Measurements from ENCODE around the gene ADH1B.
"Not testable (repeated sequence)": the region's sequence is repeated elsewhere in the genome, so short reads cannot be mapped to it uniquely, and the experiment has no call there.

Gene ADH1B

GRCh38 chr4:99352602-99353537, 31.7 kb upstream of the ADH1B start, which contains the start of gene ADH1C:
Gene ADH1C, minus strand, starts transcription at chr4:99352746. Its CDS starts 71 bp downstream, at chr4:99352675.
- H3K27ac ChIP-seq (ENCODE audit: low read length), result no peak within 1 kb of the TSS
- WGBS (ENCODE audit: insufficient coverage, insufficient read length), result 100% methylated on average over 2 of the region's 10 CpGs
- H3K27me3 ChIP-seq (ENCODE audit: control insufficient read depth, insufficient read depth, low read length), result no peaks in the 10 kb centered on the region
- no peaks in the 10 kb centered on the region for H3K9me3 ChIP-seq (ENCODE audit: control insufficient read depth, insufficient read depth, low read length)
- DNase-seq (ENCODE audit: low read depth, low spot score), result no peak
- no peak within 1 kb of the TSS for H3K4me3 ChIP-seq (ENCODE audit: low read length)
- H3K4me1 ChIP-seq (ENCODE audit: control insufficient read depth, insufficient read depth, low read length), result no peaks in the 10 kb centered on the region
- no peaks in the 10 kb centered on the region for H3K36me3 ChIP-seq (ENCODE audit: control insufficient read depth, insufficient read depth, low read length)

GRCh38 chr4:99351487-99351886, 30.3 kb upstream of the ADH1B start:
- Histone ChIP-seq H3K27ac (ENCODE audit: low read length) (no peak overlapping the region), H3K4me3 (ENCODE audit: low read length) (no peak overlapping the region), H3K4me1 (ENCODE audit: control insufficient read depth, insufficient read depth, low read length) (no peaks in the 10 kb centered on the region), H3K36me3 (ENCODE audit: control insufficient read depth, insufficient read depth, low read length) (no peaks in the 10 kb centered on the region), H3K9me3 (ENCODE audit: control insufficient read depth, insufficient read depth, low read length) (no peaks in the 10 kb centered on the region), H3K27me3 (ENCODE audit: control insufficient read depth, insufficient read depth, low read length) (no peaks in the 10 kb centered on the region)
- no peak for DNase-seq (ENCODE audit: low read depth, low spot score)
- WGBS (ENCODE audit: insufficient coverage, insufficient read length), result no CpG with 5 or more reads among the region's 2 CpGs

- H3K27ac ChIP-seq (ENCODE audit: low read length), result no peak overlapping the region
- no peak overlapping the region for H3K4me3 ChIP-seq (ENCODE audit: low read length)
- no peaks in the 10 kb centered on the region for H3K27me3 ChIP-seq (ENCODE audit: control insufficient read depth, insufficient read depth, low read length)
- H3K9me3 ChIP-seq (ENCODE audit: control insufficient read depth, insufficient read depth, low read length), result no peaks in the 10 kb centered on the region
- no peaks in the 10 kb centered on the region for H3K36me3 ChIP-seq (ENCODE audit: control insufficient read depth, insufficient read depth, low read length)
- H3K4me1 ChIP-seq (ENCODE audit: control insufficient read depth, insufficient read depth, low read length), result no peaks in the 10 kb centered on the region
- DNase-seq (ENCODE audit: low read depth, low spot score), result no peak
Measured at GRCh38 chr4:99349338-99349737, 28.1 kb upstream of the ADH1B start.

- H3K4me3 ChIP-seq (ENCODE audit: low read length), result not testable (repeated sequence)
Measured at GRCh38 chr4:99342624-99343023, 21.4 kb upstream of the ADH1B start.

GRCh38 chr4:99341426-99341825, 20.2 kb upstream of the ADH1B start:
- WGBS (ENCODE audit: insufficient coverage, insufficient read length), result no CpG with 5 or more reads among the region's 1 CpG
- no peak overlapping the region for H3K27ac ChIP-seq (ENCODE audit: low read length)
- H3K4me1 ChIP-seq (ENCODE audit: control insufficient read depth, insufficient read depth, low read length), result no peaks in the 10 kb centered on the region
- no peak for DNase-seq (ENCODE audit: low read depth, low spot score)
- no peaks in the 10 kb centered on the region for H3K36me3 ChIP-seq (ENCODE audit: control insufficient read depth, insufficient read depth, low read length)
- no peak overlapping the region for H3K4me3 ChIP-seq (ENCODE audit: low read length)
- H3K9me3 ChIP-seq (ENCODE audit: control insufficient read depth, insufficient read depth, low read length), result no peaks in the 10 kb centered on the region
- no peaks in the 10 kb centered on the region for H3K27me3 ChIP-seq (ENCODE audit: control insufficient read depth, insufficient read depth, low read length)

More at GRCh38 chr4:99342624-99343023, 21.4 kb upstream of the ADH1B start:
- not testable (repeated sequence) for H3K27me3 ChIP-seq (ENCODE audit: control insufficient read depth, insufficient read depth, low read length); H3K36me3 ChIP-seq (ENCODE audit: control insufficient read depth, insufficient read depth, low read length); H3K4me1 ChIP-seq (ENCODE audit: control insufficient read depth, insufficient read depth, low read length); H3K27ac ChIP-seq (ENCODE audit: low read length); DNase-seq (ENCODE audit: low read depth, low spot score); H3K9me3 ChIP-seq (ENCODE audit: control insufficient read depth, insufficient read depth, low read length)
- WGBS (ENCODE audit: insufficient coverage, insufficient read length), result 100% methylated on average over 1 of the region's 7 CpGs

- Histone ChIP-seq H3K27me3 (ENCODE audit: control insufficient read depth, insufficient read depth, low read length) (no peaks in the 10 kb centered on the region), H3K4me1 (ENCODE audit: control insufficient read depth, insufficient read depth, low read length) (no peaks in the 10 kb centered on the region), H3K36me3 (ENCODE audit: control insufficient read depth, insufficient read depth, low read length) (no peaks in the 10 kb centered on the region), H3K4me3 (ENCODE audit: low read length) (no peak overlapping the region), H3K27ac (ENCODE audit: low read length) (no peak overlapping the region), H3K9me3 (ENCODE audit: control insufficient read depth, insufficient read depth, low read length) (no peaks in the 10 kb centered on the region)
- no peak for DNase-seq (ENCODE audit: low read depth, low spot score)
- no CpG with 5 or more reads among the region's 3 CpGs for WGBS (ENCODE audit: insufficient coverage, insufficient read length)
Measured at GRCh38 chr4:99339172-99339571, 18.0 kb upstream of the ADH1B start.

GRCh38 chr4:99336553-99336952, 15.4 kb upstream of the ADH1B start:
- no peak overlapping the region for H3K4me3 ChIP-seq (ENCODE audit: low read length)
- H3K4me1 ChIP-seq (ENCODE audit: control insufficient read depth, insufficient read depth, low read length), result no peaks in the 10 kb centered on the region
- no peaks in the 10 kb centered on the region for H3K36me3 ChIP-seq (ENCODE audit: control insufficient read depth, insufficient read depth, low read length)
- no peak overlapping the region for H3K27ac ChIP-seq (ENCODE audit: low read length)
- WGBS (ENCODE audit: insufficient coverage, insufficient read length), result no CpG with 5 or more reads among the region's 4 CpGs
- DNase-seq (ENCODE audit: low read depth, low spot score), result no peak
- H3K9me3 ChIP-seq (ENCODE audit: control insufficient read depth, insufficient read depth, low read length), result no peaks in the 10 kb centered on the region
- H3K27me3 ChIP-seq (ENCODE audit: control insufficient read depth, insufficient read depth, low read length), result no peaks in the 10 kb centered on the region

GRCh38 chr4:99334880-99335279, 13.7 kb upstream of the ADH1B start:
- no CpG with 5 or more reads among the region's 1 CpG for WGBS (ENCODE audit: insufficient coverage, insufficient read length)
- H3K4me1 ChIP-seq (ENCODE audit: control insufficient read depth, insufficient read depth, low read length), result no peaks in the 10 kb centered on the region
- H3K4me3 ChIP-seq (ENCODE audit: low read length), result no peak overlapping the region
- H3K9me3 ChIP-seq (ENCODE audit: control insufficient read depth, insufficient read depth, low read length), result no peaks in the 10 kb centered on the region
- no peaks in the 10 kb centered on the region for H3K27me3 ChIP-seq (ENCODE audit: control insufficient read depth, insufficient read depth, low read length)
- H3K36me3 ChIP-seq (ENCODE audit: control insufficient read depth, insufficient read depth, low read length), result no peaks in the 10 kb centered on the region
- no peak overlapping the region for H3K27ac ChIP-seq (ENCODE audit: low read length)
- DNase-seq (ENCODE audit: low read depth, low spot score), result no peak

GRCh38 chr4:99330648-99331047, 9.4 kb upstream of the ADH1B start:
- H3K9me3 ChIP-seq (ENCODE audit: control insufficient read depth, insufficient read depth, low read length), result no peaks in the 10 kb centered on the region
- no peak for DNase-seq (ENCODE audit: low read depth, low spot score)
- H3K36me3 ChIP-seq (ENCODE audit: control insufficient read depth, insufficient read depth, low read length), result no peaks in the 10 kb centered on the region
- H3K4me3 ChIP-seq (ENCODE audit: low read length), result no peak overlapping the region
- H3K4me1 ChIP-seq (ENCODE audit: control insufficient read depth, insufficient read depth, low read length), result no peaks in the 10 kb centered on the region
- no peaks in the 10 kb centered on the region for H3K27me3 ChIP-seq (ENCODE audit: control insufficient read depth, insufficient read depth, low read length)
- WGBS (ENCODE audit: insufficient coverage, insufficient read length), result no CpG with 5 or more reads among the region's 3 CpGs
- H3K27ac ChIP-seq (ENCODE audit: low read length), result no peak overlapping the region

GRCh38 chr4:99329876-99330275, 8.7 kb upstream of the ADH1B start:
- no peak overlapping the region for H3K27ac ChIP-seq (ENCODE audit: low read length)
- no peak overlapping the region for H3K4me3 ChIP-seq (ENCODE audit: low read length)
- H3K4me1 ChIP-seq (ENCODE audit: control insufficient read depth, insufficient read depth, low read length), result no peaks in the 10 kb centered on the region
- no CpG with 5 or more reads among the region's 2 CpGs for WGBS (ENCODE audit: insufficient coverage, insufficient read length)
- no peaks in the 10 kb centered on the region for H3K36me3 ChIP-seq (ENCODE audit: control insufficient read depth, insufficient read depth, low read length)
- no peak for DNase-seq (ENCODE audit: low read depth, low spot score)
- H3K27me3 ChIP-seq (ENCODE audit: control insufficient read depth, insufficient read depth, low read length), result no peaks in the 10 kb centered on the region
- no peaks in the 10 kb centered on the region for H3K9me3 ChIP-seq (ENCODE audit: control insufficient read depth, insufficient read depth, low read length)

GRCh38 chr4:99324979-99325378, 3.8 kb upstream of the ADH1B start:
- Histone ChIP-seq H3K27me3 (ENCODE audit: control insufficient read depth, insufficient read depth, low read length) (no peaks in the 10 kb centered on the region), H3K4me3 (ENCODE audit: low read length) (no peak overlapping the region), H3K9me3 (ENCODE audit: control insufficient read depth, insufficient read depth, low read length) (no peaks in the 10 kb centered on the region), H3K4me1 (ENCODE audit: control insufficient read depth, insufficient read depth, low read length) (peaks cover 2% of the 10 kb centered on the region; the same call in 1 of the 2 replicates), H3K36me3 (ENCODE audit: control insufficient read depth, insufficient read depth, low read length) (no peaks in the 10 kb centered on the region), H3K27ac (ENCODE audit: low read length) (no peak overlapping the region)
- no CpG with 5 or more reads among the region's 3 CpGs for WGBS (ENCODE audit: insufficient coverage, insufficient read length)
- no peak for DNase-seq (ENCODE audit: low read depth, low spot score)

All from iPS DF 6.9 (cell line).